ENCODE results near the gene RAPGEF4.

- TF ChIP-seq CTCF (IDR thresholded peaks at IDR 0.05): no peak
- TF ChIP-seq POLR2A (IDR thresholded peaks at IDR 0.05): no peak
- TF ChIP-seq EP300 (IDR thresholded peaks at IDR 0.05): no peak
- no peak for TF ChIP-seq POLR2AphosphoS5 (IDR thresholded peaks at IDR 0.05)
These were observed 186.7 kb downstream of the RAPGEF4 start for GRCh38 chr2:172922306-172922705.

Measured in gastroesophageal sphincter (tissue), 3 donors.